Measurements from ENCODE around the gene APLP1.
A peak's percentile ranks its signal among the peaks of the same experiment; 100 is the strongest.
"Not testable (repeated sequence)": the region's sequence is repeated elsewhere in the genome, so short reads cannot be mapped to it uniquely, and the experiment has no call there.

The APLP1 gene

GRCh38 chr19:35852029-35852780, 16.2 kb upstream of the APLP1 start, which contains the start of gene NPHS1:
Gene NPHS1, minus strand, starts transcription at chr19:35852504. Its CDS starts 667 bp downstream, at chr19:35851837.
- DNase-seq (ENCODE audit: low read depth in 2 of 2) = no peak

GRCh38 chr19:35853038-35853756, 15.2 kb upstream of the APLP1 start:
- no peak for DNase-seq (ENCODE audit: low read depth in 2 of 2)

DNA sequence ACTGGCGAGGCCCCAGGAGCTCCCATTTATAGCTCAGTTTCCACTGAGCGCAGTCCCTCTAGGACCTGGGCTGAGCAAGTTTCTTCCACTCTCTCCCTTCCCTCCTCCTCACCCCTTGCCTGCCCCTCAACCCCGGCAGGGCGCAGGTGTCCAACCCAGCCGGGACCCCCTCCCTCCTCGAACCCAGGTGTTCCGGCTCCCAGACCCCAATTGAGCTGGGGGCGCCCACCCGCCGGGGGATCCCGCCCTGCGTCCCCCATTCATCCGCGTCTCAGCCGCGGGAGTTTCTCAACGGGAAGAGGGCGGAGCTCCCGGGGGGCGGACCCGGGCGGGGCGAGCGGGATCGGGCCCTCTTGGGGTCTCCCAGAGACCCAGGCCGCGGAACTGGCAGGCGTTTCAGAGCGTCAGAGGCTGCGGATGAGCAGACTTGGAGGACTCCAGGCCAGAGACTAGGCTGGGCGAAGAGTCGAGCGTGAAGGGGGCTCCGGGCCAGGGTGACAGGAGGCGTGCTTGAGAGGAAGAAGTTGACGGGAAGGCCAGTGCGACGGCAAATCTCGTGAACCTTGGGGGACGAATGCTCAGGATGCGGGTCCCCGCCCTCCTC, 11.7 kb upstream of the APLP1 start, which contains the start of gene KIRREL2:
Gene KIRREL2 (plus strand): TSS at position 366 of the 604 bp plus-strand sequence. CDS start 209 bp downstream, at position 575.
- no peak for DNase-seq (ENCODE audit: low read depth in 2 of 2)

DNA sequence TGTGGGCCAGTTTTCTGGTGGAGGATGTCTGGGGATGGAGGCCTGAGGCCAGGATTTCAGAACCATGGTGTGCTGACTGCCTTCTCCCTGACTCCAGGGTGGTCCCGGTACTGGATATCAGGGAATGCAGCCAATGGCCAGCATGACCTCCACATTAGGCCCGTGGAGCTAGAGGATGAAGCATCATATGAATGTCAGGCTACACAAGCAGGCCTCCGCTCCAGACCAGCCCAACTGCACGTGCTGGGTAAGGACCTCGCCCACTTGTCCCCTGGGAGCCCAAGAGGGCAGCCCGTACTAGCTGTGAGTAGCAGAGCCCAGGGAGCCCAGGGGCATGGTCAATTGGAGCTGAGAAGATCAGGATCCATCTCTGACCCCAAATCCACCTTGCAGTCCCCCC, 10.1 kb upstream of the APLP1 start:
- DNase-seq (ENCODE audit: low read depth in 2 of 2) = no peak

DNA sequence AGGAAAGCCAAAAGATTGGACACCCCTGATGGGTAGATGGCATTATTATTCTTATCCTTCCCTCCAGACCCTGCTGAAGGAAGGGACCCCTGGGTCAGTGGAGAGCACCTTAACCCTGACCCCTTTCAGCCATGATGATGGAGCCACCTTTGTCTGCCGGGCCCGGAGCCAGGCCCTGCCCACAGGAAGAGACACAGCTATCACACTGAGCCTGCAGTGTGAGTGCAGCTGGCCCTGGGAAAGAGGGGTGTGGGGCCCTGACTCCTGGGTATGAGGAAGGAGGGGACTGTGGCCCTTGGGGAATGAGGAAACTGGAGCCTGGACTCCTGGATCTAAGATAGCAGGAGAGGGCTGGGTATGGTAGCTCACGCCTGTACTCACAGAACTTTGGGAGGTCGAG, 9.0 kb upstream of the APLP1 start:
- DNase-seq (ENCODE audit: low read depth in 2 of 2) = no peak

DNA sequence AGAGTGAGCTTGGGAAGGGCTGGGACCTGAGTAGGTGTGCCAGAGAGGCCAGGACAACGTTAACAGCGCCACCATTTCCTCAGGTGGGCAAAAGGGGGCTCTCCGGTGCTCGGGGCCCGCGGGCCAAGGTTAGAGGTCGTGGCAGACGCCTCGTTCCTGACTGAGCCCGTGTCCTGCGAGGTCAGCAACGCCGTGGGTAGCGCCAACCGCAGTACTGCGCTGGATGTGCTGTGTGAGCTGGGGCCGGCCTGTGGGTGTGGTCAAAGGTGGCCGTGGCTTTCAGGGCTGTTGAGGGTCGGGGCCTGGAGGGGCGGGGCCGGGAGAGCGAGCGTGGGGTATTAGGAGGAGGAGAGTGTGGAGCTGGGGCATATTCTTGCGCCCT, 7.9 kb upstream of the APLP1 start:
- DNase-seq (ENCODE audit: low read depth in 2 of 2) = no peak

DNA sequence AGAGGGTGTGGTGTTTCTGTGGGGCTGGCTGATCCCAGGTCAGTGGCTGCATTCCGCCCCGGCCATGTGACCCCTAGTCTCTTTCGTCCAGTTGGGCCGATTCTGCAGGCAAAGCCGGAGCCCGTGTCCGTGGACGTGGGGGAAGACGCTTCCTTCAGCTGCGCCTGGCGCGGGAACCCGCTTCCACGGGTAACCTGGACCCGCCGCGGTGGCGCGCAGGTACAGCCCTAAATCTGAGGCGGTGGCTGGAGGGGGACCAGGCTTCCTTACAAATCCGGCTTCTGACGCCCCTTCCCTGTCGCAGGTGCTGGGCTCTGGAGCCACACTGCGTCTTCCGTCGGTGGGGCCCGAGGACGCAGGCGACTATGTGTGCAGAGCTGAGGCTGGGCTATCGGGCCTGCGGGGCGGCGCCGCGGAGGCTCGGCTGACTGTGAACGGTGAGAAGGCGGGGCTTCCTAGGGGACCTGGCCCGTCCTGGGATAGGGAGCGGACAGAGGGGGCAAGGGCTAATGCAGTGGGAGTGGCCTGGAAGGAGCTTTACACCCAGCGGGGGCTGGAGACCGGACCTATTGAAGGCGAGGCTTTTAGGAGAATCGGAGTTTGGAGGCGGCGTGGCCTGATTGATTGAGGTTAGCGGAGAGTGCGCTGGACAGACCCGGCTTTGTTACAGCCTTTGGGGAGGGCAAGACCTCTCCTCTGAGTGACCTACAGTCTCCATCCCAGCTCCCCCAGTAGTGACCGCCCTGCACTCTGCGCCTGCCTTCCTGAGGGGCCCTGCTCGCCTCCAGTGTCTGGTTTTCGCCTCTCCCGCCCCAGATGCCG, 7.3 kb upstream of the APLP1 start:
- no peak for DNase-seq (ENCODE audit: low read depth in 2 of 2)

- no peak for DNase-seq (ENCODE audit: low read depth in 2 of 2)
Measured at GRCh38 chr19:35861640-35862160, 6.7 kb upstream of the APLP1 start.

DNA sequence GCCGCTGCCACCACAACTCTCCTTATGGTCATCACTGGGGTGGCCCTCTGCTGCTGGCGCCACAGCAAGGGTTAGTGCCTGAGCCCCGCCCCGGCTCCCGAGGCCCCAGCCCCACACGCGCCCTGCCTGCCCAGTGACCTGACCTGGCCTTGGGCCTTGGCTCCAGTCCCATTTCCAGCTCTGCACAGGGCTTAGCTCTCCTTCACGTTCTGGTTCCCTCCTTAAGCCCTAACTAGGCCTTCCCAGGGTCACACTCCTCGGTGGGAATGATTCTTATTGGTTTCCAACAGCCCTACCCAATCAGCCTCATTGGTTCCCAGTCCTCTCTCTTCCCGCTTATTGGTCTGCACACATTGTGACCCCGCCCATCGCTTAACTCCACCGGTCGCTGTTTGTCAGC, 5.8 kb upstream of the APLP1 start:
- DNase-seq (ENCODE audit: low read depth in 2 of 2) = no peak

- DNase-seq (ENCODE audit: low read depth in 2 of 2) = no peak
Measured at GRCh38 chr19:35863018-35863417, 5.4 kb upstream of the APLP1 start.

GRCh38 chr19:35868823-35869326, 501 bp downstream of the APLP1 start:
- no peak for DNase-seq (ENCODE audit: low read depth in 2 of 2)

DNA sequence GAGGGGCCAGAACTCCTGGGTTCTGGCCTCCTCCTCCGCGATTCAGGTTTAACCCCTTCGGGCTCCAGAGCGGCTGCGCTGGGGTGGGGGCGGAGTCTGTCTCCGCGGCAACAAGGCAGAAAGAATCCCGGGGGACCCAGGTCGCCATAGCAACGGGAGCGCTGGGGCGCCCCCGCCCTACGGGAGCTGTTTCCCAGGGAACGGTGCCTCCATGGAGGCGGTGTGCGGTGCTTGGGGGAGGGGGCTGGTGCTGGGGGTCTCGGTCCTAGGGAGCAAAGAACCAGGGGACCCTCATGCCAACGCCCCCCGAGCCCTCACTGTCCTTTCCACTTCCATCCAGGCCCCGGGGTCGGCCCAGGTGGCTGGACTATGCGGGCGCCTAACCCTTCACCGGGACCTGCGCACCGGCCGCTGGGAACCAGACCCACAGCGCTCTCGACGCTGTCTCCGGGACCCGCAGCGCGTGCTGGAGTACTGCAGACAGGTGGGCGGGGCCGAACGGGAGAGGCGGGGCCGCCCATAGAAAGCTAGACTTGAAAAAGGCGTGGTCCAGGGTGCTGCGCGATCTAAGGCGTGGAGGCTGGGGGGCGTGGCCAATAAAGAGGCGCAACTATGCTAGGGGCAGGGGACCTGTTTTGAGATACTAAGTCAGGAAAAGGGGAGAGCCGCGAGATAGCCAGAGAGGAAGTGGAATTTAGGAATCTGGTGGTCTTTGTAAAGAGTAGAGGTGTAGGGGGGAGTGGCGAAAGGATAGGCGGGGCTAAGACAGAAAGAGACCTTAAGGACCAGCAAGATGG, 1.2 kb downstream of the APLP1 start:
- DNase-seq (ENCODE audit: low read depth in 2 of 2) = peak in 1 of 2 donors; percentile 43

- DNase-seq (ENCODE audit: low read depth in 2 of 2) = not testable (repeated sequence)
Measured at GRCh38 chr19:35870124-35870736, 1.9 kb downstream of the APLP1 start.

DNA sequence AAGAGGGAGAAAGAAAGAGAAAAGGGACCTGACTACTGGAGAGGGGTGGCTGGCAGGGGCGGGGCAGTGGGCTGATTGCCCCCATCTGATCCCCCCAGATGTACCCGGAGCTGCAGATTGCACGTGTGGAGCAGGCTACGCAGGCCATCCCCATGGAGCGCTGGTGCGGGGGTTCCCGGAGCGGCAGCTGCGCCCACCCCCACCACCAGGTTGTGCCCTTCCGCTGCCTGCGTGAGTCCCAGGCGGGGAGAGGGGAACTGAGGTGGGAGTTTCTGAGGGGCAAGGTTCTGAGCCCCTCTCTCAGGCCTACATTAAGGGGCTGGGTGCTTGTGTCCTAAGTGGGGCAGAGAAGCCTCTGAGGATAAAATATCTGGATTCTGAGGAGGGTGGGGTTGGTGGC, 2.4 kb downstream of the APLP1 start:
- no peak for DNase-seq (ENCODE audit: low read depth in 2 of 2)

- no peak for DNase-seq (ENCODE audit: low read depth in 2 of 2)
Measured at GRCh38 chr19:35871611-35872010, 3.2 kb downstream of the APLP1 start.

DNA sequence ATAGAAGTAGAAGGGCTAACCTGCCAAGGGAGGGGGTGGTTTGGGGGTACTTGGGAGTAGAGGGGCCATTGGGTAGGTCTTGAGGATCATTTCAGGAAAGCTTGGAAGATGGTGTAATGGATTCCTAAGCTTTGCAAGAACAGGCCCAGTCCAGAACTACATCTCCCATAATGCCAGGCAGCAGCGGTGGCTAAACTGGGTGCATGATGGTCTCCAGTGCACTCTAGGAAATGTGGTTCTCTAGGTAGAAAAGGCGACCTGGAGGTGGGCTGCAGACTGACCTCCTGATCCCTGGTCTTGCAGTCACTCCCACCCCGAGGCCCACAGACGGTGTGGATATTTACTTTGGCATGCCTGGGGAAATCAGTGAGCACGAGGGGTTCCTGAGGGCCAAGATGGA, 3.8 kb downstream of the APLP1 start:
- no peak for DNase-seq (ENCODE audit: low read depth in 2 of 2)

DNA sequence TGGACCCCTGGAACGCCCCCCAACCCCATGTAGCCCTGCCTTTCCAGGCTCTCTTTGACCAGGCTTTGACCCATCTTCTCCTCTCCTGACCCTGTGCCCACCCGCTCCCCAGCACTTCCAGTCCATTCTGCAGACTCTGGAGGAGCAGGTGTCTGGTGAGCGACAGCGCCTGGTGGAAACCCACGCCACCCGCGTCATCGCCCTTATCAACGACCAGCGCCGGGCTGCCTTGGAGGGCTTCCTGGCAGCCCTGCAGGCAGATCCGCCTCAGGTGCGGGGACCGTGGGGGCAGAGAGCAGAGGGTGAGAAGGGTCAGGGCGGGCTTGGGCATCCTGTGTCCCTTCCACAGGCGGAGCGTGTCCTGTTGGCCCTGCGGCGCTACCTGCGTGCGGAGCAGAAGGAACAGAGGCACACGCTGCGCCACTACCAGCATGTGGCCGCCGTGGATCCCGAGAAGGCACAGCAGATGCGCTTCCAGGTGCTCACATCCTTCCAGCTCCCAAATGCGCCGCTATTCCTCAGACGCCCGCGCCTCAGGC, 6.1 kb downstream of the APLP1 start:
- no peak for DNase-seq (ENCODE audit: low read depth in 2 of 2)

GRCh38 chr19:35879068-35879467, 10.7 kb downstream of the APLP1 start:
- DNase-seq (ENCODE audit: low read depth in 2 of 2) = no peak

- no peak for DNase-seq (ENCODE audit: low read depth in 2 of 2)
Measured at GRCh38 chr19:35879770-35880317, 11.5 kb downstream of the APLP1 start.

Measured in stimulated activated CD8-positive, alpha-beta memory T cell treated with anti-CD3 and anti-CD28 coated beads, Interleukin-2, amount 100 ng/mL, for 1 hour (primary cell).